ENCODE measurements around the gene C2orf49. TPM values are rescaled to one million over a fixed set of nuclear protein-coding genes. Genes with fewer than 3 reads are reported as not detected.
"Not testable (repeated sequence)": the region's sequence is repeated elsewhere in the genome, so short reads cannot be mapped to it uniquely, and the experiment has no call there.

Gene C2orf49
- total RNA-seq, 1 donor from 2014 or later, result 25.5 TPM

DNA sequence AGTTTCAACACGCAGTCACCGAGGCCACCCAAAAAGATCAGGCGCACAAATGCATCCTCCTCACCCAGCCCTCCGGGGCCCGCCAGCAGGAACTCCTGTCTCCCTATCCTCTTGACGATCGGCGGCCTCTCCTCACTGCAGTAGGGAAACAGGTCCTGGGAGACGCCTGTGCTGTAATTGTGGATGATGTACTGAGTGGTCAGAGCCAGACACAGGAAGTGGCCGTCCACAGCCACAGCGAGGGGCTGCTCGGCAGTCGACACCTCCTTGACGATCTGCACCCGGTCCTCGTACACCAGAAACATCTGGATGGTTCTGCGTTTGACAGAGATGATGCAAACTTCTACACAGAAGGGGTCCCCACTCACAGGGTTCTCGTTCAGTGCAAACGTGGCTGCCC lies 29.8 kb upstream of the C2orf49 start:
- Mint-ChIP-seq H3K4me3 (no peak overlapping the region), H3K4me1 (peaks cover 15% of the 10 kb centered on the region), H3K27ac (no peak overlapping the region), H3K36me3 (ENCODE audit: low read depth) (peaks cover 30% of the 10 kb centered on the region), H3K9me3 (no peaks in the 10 kb centered on the region), H3K27me3 (no peaks in the 10 kb centered on the region)
- intact Hi-C loops (cut with micrococcal nuclease), result no loop called here
- no peak for DNase-seq

DNA sequence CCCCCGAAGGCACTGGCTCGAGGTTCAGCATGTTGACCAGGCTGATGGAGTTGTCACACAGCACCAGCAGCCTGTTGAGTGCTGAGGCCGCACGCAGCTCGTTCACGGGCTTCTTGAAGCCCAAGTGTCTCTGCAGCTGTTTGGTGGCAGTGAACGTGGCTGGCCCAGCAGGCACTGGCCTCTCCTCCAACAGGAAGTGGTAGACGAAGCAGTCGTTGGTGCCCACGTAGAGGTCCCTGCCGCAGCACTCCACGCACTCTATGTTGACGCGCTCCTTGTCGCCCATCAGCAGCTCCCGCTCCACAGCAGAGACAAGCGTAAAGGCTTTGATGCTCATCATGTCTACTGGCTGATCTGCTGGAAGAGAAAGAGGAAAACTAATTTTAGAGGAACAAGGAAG lies 29.4 kb upstream of the C2orf49 start:
- H3K4me3 Mint-ChIP-seq, result no peak overlapping the region
- DNase-seq, result no peak
- no peak overlapping the region for H3K27ac Mint-ChIP-seq
- intact Hi-C loops (cut with micrococcal nuclease), result no loop called here
- H3K4me1 Mint-ChIP-seq, result peaks cover 11% of the 10 kb centered on the region
- peaks cover 26% of the 10 kb centered on the region for H3K36me3 Mint-ChIP-seq (ENCODE audit: low read depth)
- H3K27me3 Mint-ChIP-seq, result no peaks in the 10 kb centered on the region
- no peaks in the 10 kb centered on the region for H3K9me3 Mint-ChIP-seq

DNA sequence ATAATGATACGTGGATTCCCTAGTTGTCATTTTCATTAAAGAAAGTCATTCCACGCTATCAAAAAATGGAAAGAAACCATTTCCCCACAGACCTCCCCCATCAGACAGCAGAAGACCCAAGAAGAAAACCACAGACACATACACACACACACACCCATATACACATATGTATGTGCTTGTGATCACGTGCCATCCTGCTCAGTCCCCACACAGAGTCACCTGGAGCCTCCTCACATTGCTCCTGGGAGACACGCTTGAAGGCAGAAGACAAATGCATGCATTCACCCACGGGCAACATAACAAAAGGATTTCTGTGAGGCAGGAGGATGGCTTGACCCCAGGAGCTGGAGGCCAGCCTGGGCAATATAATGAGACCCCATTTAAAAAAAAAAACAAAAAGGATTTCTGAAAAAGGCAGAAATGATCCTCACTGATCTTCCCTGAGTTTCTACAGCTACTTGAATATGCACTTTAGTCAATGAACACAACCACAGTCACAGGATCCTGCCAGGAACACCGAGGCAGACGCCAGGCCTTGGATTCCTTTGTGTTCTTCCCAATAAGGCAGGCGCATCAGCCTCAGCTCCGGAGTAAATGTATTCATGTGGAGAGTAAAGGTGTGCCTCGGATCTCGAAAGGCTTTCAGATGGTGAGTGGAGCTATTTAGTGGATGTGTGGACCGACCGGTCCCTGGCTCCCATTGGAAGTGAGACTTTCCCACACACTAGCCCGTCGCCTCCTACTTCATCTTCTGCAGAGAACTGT lies 28.8 kb upstream of the C2orf49 start:
- no peaks in the 10 kb centered on the region for H3K27me3 Mint-ChIP-seq
- H3K9me3 Mint-ChIP-seq, result no peaks in the 10 kb centered on the region
- peaks cover 8% of the 10 kb centered on the region for H3K4me1 Mint-ChIP-seq
- H3K36me3 Mint-ChIP-seq (ENCODE audit: low read depth), result peaks cover 23% of the 10 kb centered on the region
- H3K4me3 Mint-ChIP-seq, result no peak overlapping the region
- no peak for DNase-seq
- no peak overlapping the region for H3K27ac Mint-ChIP-seq
- intact Hi-C loops (cut with micrococcal nuclease), result no loop called here

DNA sequence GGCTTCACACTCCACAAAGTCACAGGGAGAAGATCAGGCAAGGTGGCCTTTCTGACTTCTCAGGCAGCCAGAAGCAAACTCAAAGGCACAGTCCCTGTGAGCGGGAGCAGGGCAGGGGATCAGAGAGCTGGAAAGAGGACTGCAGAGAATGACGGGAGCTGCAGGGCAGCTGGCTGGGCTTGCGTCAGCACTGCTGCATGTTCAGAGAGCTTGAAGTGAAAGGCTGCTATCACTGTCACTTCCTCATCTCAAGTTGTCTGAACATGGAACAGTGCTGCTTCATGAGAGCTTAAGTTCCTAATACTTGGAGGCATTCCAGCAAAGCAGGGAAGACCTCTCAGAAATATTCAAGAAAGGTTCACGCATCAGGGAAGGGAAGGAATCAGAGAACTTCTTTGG lies 28.2 kb upstream of the C2orf49 start:
- Mint-ChIP-seq H3K9me3 (no peaks in the 10 kb centered on the region), H3K27me3 (no peaks in the 10 kb centered on the region), H3K27ac (no peak overlapping the region), H3K4me1 (peaks cover 6% of the 10 kb centered on the region), H3K4me3 (no peak overlapping the region), H3K36me3 (ENCODE audit: low read depth) (peaks cover 21% of the 10 kb centered on the region)
- intact Hi-C loops (cut with micrococcal nuclease), result no loop called here
- no peak for DNase-seq

DNA sequence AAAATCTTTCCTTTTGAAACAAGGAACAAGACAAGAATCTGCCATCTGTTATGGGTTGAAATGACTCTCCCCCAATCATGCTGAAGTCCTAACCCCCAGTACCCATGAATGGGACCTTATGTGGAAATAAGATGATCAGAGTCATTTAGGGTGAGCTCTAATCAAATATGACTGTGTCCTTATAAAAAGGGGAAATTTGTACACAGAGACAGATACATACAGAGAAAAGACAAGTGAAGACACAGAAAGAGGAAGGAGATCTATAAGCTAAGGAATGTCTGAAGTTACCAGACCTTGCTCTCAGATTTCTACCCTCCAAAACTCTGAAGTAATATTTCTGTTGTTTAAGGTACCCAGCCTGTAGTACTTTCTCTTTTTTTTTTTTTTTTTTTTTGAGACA lies 23.5 kb upstream of the C2orf49 start:
- Mint-ChIP-seq H3K4me1 (peaks cover 10% of the 10 kb centered on the region), H3K27me3 (no peaks in the 10 kb centered on the region), H3K4me3 (no peak overlapping the region)

DNA sequence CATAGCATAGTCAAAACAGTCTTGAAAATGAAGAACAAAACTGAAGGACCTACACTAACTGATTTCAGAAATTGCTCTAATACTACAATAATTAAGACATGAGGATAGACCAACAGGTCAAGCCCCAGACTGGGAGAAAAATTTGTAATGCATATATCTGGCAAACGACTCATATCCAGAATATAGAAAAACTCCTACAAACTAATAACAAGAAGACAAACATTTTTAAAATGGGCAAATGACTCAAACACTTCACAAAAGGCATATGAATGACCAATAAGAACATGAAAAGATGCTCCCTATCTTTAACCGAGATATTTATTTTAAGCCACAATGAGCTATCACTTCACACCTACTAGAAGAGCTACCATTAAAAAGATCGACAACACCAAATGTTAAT lies 22.0 kb upstream of the C2orf49 start:
- Mint-ChIP-seq H3K36me3 (ENCODE audit: low read depth) (peaks cover 2% of the 10 kb centered on the region), H3K4me1 (peaks cover 10% of the 10 kb centered on the region), H3K9me3 (no peaks in the 10 kb centered on the region), H3K27ac (no peak overlapping the region), H3K4me3 (no peak overlapping the region), H3K27me3 (no peaks in the 10 kb centered on the region)
- intact Hi-C loops (cut with micrococcal nuclease), result no loop called here
- DNase-seq, result no peak

More for the DNA sequence above, 23.5 kb upstream of the C2orf49 start:
- no peak overlapping the region for H3K27ac Mint-ChIP-seq
- no peak for DNase-seq
- H3K36me3 Mint-ChIP-seq (ENCODE audit: low read depth), result peaks cover 4% of the 10 kb centered on the region
- no peaks in the 10 kb centered on the region for H3K9me3 Mint-ChIP-seq
- intact Hi-C loops (cut with micrococcal nuclease), result no loop called here

DNA sequence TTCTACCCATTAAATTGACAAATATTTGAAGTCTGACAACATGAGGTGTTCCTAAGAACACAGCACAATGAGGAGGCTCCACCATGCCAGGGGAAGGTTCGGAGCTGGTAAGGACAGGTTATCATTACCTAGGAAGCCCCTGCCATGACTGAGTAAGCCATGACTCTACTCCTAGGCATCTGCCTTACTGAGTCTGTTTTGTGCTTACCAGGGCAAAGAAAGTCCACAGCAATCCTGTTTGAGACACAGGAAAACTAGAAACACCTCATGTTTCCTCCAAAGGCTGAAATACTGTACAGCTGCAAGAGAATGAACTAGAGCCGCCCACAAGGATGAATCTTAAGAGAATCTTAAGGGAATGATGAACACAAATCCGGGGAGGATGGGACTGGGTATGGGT lies 19.4 kb upstream of the C2orf49 start:
- H3K27me3 Mint-ChIP-seq, result no peaks in the 10 kb centered on the region

DNA sequence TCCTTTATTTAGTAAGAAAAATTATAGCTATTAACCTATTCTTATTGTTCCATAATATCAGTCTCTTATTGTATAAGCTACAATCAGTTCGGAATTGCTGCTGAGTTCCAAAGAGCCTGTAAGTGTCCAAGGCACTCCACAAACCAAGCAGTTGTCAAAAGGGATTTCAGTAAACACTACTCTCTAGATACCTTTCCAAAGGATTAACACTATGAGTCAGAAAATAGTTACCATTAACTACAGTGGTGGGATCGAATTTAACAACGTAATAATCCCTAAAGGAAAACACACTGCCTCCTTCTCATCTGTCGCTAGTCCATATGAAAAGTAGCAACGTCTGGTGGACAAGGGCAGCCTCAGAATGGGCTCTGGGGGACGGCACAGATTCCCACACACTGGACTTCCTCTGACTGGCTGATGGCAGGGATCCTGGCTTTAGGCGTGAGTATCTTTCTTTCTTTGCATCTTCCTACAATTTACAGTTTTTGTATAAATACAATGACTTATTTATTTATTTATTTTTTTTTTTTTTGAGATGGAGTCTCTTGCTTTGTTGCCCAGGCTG lies 16.6 kb upstream of the C2orf49 start:
- intact Hi-C loops (cut with micrococcal nuclease), result no loop called here
- DNase-seq, result no peak

More for the DNA sequence above, 19.4 kb upstream of the C2orf49 start:
- no peak overlapping the region for H3K27ac Mint-ChIP-seq
- DNase-seq, result no peak
- intact Hi-C loops (cut with micrococcal nuclease), result no loop called here
- H3K4me3 Mint-ChIP-seq, result no peak overlapping the region
- peaks cover 2% of the 10 kb centered on the region for H3K36me3 Mint-ChIP-seq (ENCODE audit: low read depth)
- no peaks in the 10 kb centered on the region for H3K9me3 Mint-ChIP-seq
- peaks cover 17% of the 10 kb centered on the region for H3K4me1 Mint-ChIP-seq

DNA sequence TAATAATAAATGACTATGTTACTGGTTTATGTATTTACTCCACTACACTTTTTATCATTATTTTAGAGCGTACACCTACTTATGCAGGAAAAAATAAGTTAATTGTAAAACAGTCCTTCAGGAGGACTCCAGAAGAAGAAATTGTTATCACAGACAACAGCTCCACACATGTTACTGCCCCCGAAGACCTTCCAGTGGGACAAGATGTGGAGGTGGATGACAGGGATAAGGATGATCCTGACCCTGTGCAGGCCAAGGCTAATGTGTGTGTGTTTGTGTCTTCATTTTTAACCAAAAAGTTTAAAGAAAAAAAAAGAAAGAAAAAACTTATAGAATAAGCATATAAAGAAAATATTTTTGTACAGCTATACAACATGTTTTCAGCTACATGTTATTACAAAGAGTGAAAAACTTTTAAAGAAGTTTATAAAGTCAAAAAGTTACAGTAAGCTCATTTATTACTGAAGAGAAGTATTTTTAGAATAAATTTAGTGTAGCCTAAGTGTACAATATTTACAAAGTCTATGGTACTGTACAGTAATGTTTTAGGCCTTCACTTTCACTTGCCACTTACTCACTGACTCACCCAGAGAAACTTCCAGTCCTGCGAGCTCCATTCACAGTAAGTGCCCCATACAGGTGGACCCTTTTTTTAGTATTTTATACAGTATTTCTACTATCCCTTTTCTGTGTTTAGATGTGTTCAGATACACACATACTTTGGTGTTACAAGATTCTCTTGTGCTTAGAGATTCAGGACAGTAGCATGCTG lies 15.3 kb upstream of the C2orf49 start:
- no peak overlapping the region for H3K4me3 Mint-ChIP-seq
- no peak for DNase-seq
- peaks cover 11% of the 10 kb centered on the region for H3K36me3 Mint-ChIP-seq (ENCODE audit: low read depth)
- peaks cover 25% of the 10 kb centered on the region for H3K4me1 Mint-ChIP-seq
- no peak overlapping the region for H3K27ac Mint-ChIP-seq
- no peaks in the 10 kb centered on the region for H3K9me3 Mint-ChIP-seq
- H3K27me3 Mint-ChIP-seq, result no peaks in the 10 kb centered on the region
- intact Hi-C loops (cut with micrococcal nuclease), result no loop called here

More for the DNA sequence above, 16.6 kb upstream of the C2orf49 start:
- H3K9me3 Mint-ChIP-seq, result no peaks in the 10 kb centered on the region
- peaks cover 21% of the 10 kb centered on the region for H3K4me1 Mint-ChIP-seq
- H3K4me3 Mint-ChIP-seq, result no peak overlapping the region
- H3K27me3 Mint-ChIP-seq, result no peaks in the 10 kb centered on the region
- H3K36me3 Mint-ChIP-seq (ENCODE audit: low read depth), result peaks cover 8% of the 10 kb centered on the region
- H3K27ac Mint-ChIP-seq, result no peak overlapping the region

DNA sequence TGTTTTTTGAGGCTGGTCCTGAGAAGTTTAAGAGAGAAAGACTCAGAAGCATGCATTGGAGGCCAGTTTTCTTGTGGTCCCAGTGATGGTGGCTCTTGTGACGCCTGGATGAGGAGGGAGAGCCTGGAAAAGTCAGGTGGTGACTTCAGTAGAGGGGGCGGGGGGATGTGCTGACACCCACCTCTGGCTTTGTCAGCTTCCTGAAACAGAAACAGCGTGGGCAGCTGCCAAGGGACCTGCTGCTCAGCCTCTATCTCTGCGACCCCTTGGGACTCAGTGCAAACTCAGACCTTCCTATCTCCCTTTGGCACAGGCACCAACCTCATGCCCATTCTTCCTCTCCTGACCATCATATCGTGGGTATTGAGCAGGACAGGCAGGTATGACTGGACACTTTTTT lies 14.2 kb upstream of the C2orf49 start:
- peak overlapping the region; percentile 39 for H3K27ac Mint-ChIP-seq
- H3K36me3 Mint-ChIP-seq (ENCODE audit: low read depth), result peaks cover 11% of the 10 kb centered on the region
- H3K4me3 Mint-ChIP-seq, result no peak overlapping the region
- no peaks in the 10 kb centered on the region for H3K9me3 Mint-ChIP-seq
- intact Hi-C loops (cut with micrococcal nuclease), result no loop called here
- peaks cover 26% of the 10 kb centered on the region for H3K4me1 Mint-ChIP-seq
- DNase-seq, result no peak
- H3K27me3 Mint-ChIP-seq, result no peaks in the 10 kb centered on the region

DNA sequence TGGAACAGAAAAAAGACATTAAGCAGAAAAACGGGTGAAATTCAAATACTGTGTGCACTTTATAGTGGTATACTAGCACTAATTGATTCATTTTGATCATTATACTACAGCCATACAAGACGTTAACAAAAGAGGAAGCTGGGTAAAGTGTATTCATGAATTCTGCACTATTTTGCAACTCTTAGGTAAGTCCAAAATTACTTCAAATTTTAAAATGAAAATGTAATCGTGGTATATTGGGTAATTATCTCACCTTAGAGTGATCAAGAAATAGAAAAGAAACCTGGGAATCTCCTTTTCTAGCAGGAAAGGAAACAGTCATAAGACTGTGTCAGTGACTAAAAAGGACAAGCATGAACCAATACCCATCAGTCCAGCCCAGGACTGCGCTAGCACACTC lies 13.2 kb upstream of the C2orf49 start:
- Mint-ChIP-seq H3K36me3 (ENCODE audit: low read depth) (peaks cover 14% of the 10 kb centered on the region), H3K27ac (no peak overlapping the region), H3K9me3 (no peaks in the 10 kb centered on the region), H3K27me3 (no peaks in the 10 kb centered on the region), H3K4me3 (no peak overlapping the region), H3K4me1 (peaks cover 30% of the 10 kb centered on the region)
- intact Hi-C loops (cut with micrococcal nuclease), result no loop called here
- DNase-seq, result no peak

DNA sequence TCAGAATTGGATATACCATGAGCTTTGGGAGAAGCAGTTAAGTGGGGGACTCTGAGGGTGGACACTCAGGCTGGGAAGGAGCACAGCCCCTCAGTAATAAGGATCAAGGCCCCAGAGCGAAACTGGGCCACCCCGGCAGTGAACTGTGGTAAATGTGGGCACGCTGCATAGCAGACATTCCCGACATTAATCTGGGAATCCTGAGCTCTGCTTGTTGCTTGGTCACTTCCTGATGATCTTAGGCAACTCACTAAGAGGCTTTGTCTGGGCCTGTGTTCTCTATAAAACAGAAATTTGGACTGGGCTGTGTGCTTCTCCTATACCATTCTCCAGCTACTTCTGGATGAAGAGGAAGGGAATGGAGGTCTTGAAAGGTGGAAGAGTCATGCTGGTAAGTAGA lies 12.6 kb upstream of the C2orf49 start:
- H3K4me1 Mint-ChIP-seq, result peaks cover 32% of the 10 kb centered on the region
- no peak overlapping the region for H3K27ac Mint-ChIP-seq
- no peaks in the 10 kb centered on the region for H3K9me3 Mint-ChIP-seq
- H3K36me3 Mint-ChIP-seq (ENCODE audit: low read depth), result peaks cover 15% of the 10 kb centered on the region
- no peaks in the 10 kb centered on the region for H3K27me3 Mint-ChIP-seq
- intact Hi-C loops (cut with micrococcal nuclease), result no loop called here
- no peak for DNase-seq
- H3K4me3 Mint-ChIP-seq, result no peak overlapping the region

DNA sequence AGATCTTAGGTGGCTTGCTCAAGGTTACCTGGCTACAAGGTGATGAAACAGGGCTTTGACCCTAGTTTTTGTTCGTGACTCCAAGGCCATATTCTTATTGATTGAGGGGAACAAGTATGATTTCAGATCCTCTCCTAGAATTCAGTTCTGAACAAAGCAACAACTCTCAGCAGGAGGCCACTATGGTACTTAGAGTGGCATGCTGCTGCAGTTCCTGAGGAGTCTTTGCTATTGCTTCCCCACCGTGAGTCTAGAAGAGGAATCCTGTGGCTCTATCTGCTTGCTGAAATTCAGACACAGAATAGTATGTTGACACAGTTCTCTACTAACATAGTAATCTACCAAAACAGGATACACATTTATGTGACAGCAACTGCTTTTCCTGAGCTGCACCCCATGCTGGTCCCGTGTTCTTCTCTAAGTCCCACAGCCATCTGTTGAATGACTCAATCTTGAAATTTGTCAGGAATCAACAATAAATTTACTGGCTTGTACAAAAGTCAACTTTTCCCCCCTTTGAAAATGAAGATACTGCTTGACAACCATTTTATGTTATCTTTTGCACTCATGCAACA lies 11.9 kb upstream of the C2orf49 start:
- Mint-ChIP-seq H3K4me1 (peaks cover 38% of the 10 kb centered on the region), H3K27ac (no peak overlapping the region), H3K4me3 (no peak overlapping the region), H3K9me3 (no peaks in the 10 kb centered on the region), H3K27me3 (no peaks in the 10 kb centered on the region), H3K36me3 (ENCODE audit: low read depth) (peaks cover 15% of the 10 kb centered on the region)
- intact Hi-C loops (cut with micrococcal nuclease), result no loop called here
- no peak for DNase-seq

DNA sequence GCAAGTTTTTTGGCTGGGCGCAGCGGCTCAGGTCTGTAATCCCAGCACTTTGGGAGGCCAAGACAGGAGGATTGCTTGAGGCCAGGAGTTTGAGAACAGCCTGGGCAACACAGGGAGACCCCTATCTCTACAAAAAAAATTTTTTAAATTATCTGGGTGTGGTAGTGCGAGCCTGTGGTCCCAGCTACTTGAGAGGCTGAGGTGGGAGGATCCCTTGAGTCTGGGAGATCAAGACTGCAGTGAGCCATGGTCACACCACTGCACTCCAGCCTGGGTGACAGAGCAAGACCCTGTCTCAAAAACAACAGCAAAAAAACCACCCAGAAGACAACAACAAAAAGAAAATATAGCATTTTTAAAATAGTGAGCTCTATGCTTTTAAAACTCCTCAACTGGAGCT lies 10.1 kb upstream of the C2orf49 start:
- H3K27ac Mint-ChIP-seq; H3K4me3 Mint-ChIP-seq; H3K27me3 Mint-ChIP-seq; H3K9me3 Mint-ChIP-seq; DNase-seq; intact Hi-C loops (cut with micrococcal nuclease): not testable (repeated sequence)
- H3K36me3 Mint-ChIP-seq (ENCODE audit: low read depth), result peaks cover 15% of the 10 kb centered on the region
- H3K4me1 Mint-ChIP-seq, result peaks cover 41% of the 10 kb centered on the region

All from activated CD4-positive, alpha-beta T cell treated with anti-CD3 and anti-CD28 coated beads, Interleukin-2, amount 10 ng/mL, durations not matched to agents 24 days and 14 days (primary cell).